ENCODE results near the gene UBE2C.

The UBE2C gene

GRCh38 chr20:45851501-45851900 is 39.1 kb downstream of the UBE2C start:
- peaks cover 18% of the 10 kb centered on the region for H3K36me3 Mint-ChIP-seq (ENCODE audit: low read depth)
- no peak overlapping the region for H3K27ac Mint-ChIP-seq
- H3K9me3 Mint-ChIP-seq, result no peaks in the 10 kb centered on the region
- no peaks in the 10 kb centered on the region for H3K27me3 Mint-ChIP-seq
- H3K4me3 Mint-ChIP-seq, result no peak overlapping the region
- peaks cover 20% of the 10 kb centered on the region for H3K4me1 Mint-ChIP-seq (ENCODE audit: low read depth)

- Mint-ChIP-seq H3K9me3 (no peaks in the 10 kb centered on the region), H3K27ac (no peak overlapping the region), H3K4me1 (ENCODE audit: low read depth) (peaks cover 22% of the 10 kb centered on the region), H3K27me3 (no peaks in the 10 kb centered on the region), H3K4me3 (no peak overlapping the region), H3K36me3 (ENCODE audit: low read depth) (peaks cover 18% of the 10 kb centered on the region)
Measured at GRCh38 chr20:45852326-45852725, 39.9 kb downstream of the UBE2C start.

GRCh38 chr20:45853484-45853883 is 41.0 kb downstream of the UBE2C start:
- Mint-ChIP-seq H3K4me1 (ENCODE audit: low read depth) (peaks cover 33% of the 10 kb centered on the region), H3K36me3 (ENCODE audit: low read depth) (peaks cover 13% of the 10 kb centered on the region), H3K27ac (no peak overlapping the region)

GRCh38 chr20:45857114-45857881 is 44.9 kb downstream of the UBE2C start, which contains the start of the genes ACOT8 and ZSWIM3:
TSS of gene ACOT8 (minus strand) at chr20:45857392. CDS start at chr20:45857315, 77 bp downstream.
TSS of gene ZSWIM3 (plus strand) at chr20:45857614. CDS start at chr20:45857826, 212 bp downstream.
- Mint-ChIP-seq H3K36me3 (ENCODE audit: low read depth) (peaks cover 10% of the 10 kb centered on the region), H3K4me1 (ENCODE audit: low read depth) (peaks cover 39% of the 10 kb centered on the region), H3K9me3 (no peaks in the 10 kb centered on the region), H3K27me3 (no peaks in the 10 kb centered on the region), H3K27ac (peak within 1 kb of the TSS; percentile 95), H3K4me3 (peak within 1 kb of the TSS; percentile 91)

More at GRCh38 chr20:45853484-45853883, 41.0 kb downstream of the UBE2C start:
- H3K4me3 Mint-ChIP-seq, result no peak overlapping the region
- no peaks in the 10 kb centered on the region for H3K9me3 Mint-ChIP-seq
- H3K27me3 Mint-ChIP-seq, result no peaks in the 10 kb centered on the region

GRCh38 chr20:45857882-45858216 is 45.4 kb downstream of the UBE2C start:
- Mint-ChIP-seq H3K27ac (peak overlapping the region; percentile 95), H3K36me3 (ENCODE audit: low read depth) (peaks cover 7% of the 10 kb centered on the region), H3K4me1 (ENCODE audit: low read depth) (peaks cover 39% of the 10 kb centered on the region), H3K9me3 (no peaks in the 10 kb centered on the region), H3K27me3 (no peaks in the 10 kb centered on the region), H3K4me3 (peak overlapping the region; percentile 91)

- no peak overlapping the region for H3K4me3 Mint-ChIP-seq
- no peaks in the 10 kb centered on the region for H3K9me3 Mint-ChIP-seq
Measured at GRCh38 chr20:45859916-45860315, 47.5 kb downstream of the UBE2C start.

GRCh38 chr20:45860560-45861220 is 48.2 kb downstream of the UBE2C start:
- Mint-ChIP-seq H3K4me3 (no peak overlapping the region), H3K9me3 (no peaks in the 10 kb centered on the region), H3K4me1 (ENCODE audit: low read depth) (peaks cover 28% of the 10 kb centered on the region), H3K27me3 (no peaks in the 10 kb centered on the region), H3K36me3 (ENCODE audit: low read depth) (peaks cover 7% of the 10 kb centered on the region), H3K27ac (no peak overlapping the region)

More at GRCh38 chr20:45859916-45860315, 47.5 kb downstream of the UBE2C start:
- Mint-ChIP-seq H3K36me3 (ENCODE audit: low read depth) (peaks cover 7% of the 10 kb centered on the region), H3K27ac (no peak overlapping the region), H3K4me1 (ENCODE audit: low read depth) (peaks cover 33% of the 10 kb centered on the region), H3K27me3 (no peaks in the 10 kb centered on the region)

GRCh38 chr20:45861221-45862075 is 49.0 kb downstream of the UBE2C start:
- H3K9me3 Mint-ChIP-seq, result no peaks in the 10 kb centered on the region
- peaks cover 20% of the 10 kb centered on the region for H3K4me1 Mint-ChIP-seq (ENCODE audit: low read depth)
- H3K36me3 Mint-ChIP-seq (ENCODE audit: low read depth), result peaks cover 7% of the 10 kb centered on the region
- H3K27me3 Mint-ChIP-seq, result no peaks in the 10 kb centered on the region
- no peak overlapping the region for H3K27ac Mint-ChIP-seq
- no peak overlapping the region for H3K4me3 Mint-ChIP-seq

- no peaks in the 10 kb centered on the region for H3K9me3 Mint-ChIP-seq
- H3K27me3 Mint-ChIP-seq, result no peaks in the 10 kb centered on the region
- H3K27ac Mint-ChIP-seq, result no peak overlapping the region
- no peak overlapping the region for H3K4me3 Mint-ChIP-seq
- H3K4me1 Mint-ChIP-seq (ENCODE audit: low read depth), result peaks cover 3% of the 10 kb centered on the region
- peaks cover 7% of the 10 kb centered on the region for H3K36me3 Mint-ChIP-seq (ENCODE audit: low read depth)
Measured at GRCh38 chr20:45863543-45864470, 51.4 kb downstream of the UBE2C start.

GRCh38 chr20:45866454-45866853 is 54.0 kb downstream of the UBE2C start:
- Mint-ChIP-seq H3K4me3 (no peak overlapping the region), H3K4me1 (ENCODE audit: low read depth) (no peaks in the 10 kb centered on the region), H3K27ac (no peak overlapping the region), H3K9me3 (no peaks in the 10 kb centered on the region), H3K27me3 (no peaks in the 10 kb centered on the region), H3K36me3 (ENCODE audit: low read depth) (no peaks in the 10 kb centered on the region)

Measured in stimulated activated naive CD8-positive, alpha-beta T cell treated with anti-CD3 and anti-CD28 coated beads, Interleukin-15, Interleukin-2, amounts not matched to agents 100 ng/mL and 50 ng/mL, for 24 hours (primary cell).